A673 (cell line): ENCODE data around the gene SLU7. TPM values are rescaled to one million over a fixed set of nuclear protein-coding genes. Genes with fewer than 3 reads are reported as not detected.

ENCODE experiments used
- BruUV-seq: library from RNA; stranded (reverse); fragments of 400-500 nt; replicated peaks from 2 replicates; lab custom pipeline; 2021; lab: Mats Ljungman, UMichigan
- CTCF ChIA-PET: fragments of 300-600 bp; sonication (Branson Sonifier 250); formaldehyde crosslinking; loops from one replicate; lab custom pipeline; 2022; ENCODE audit warnings: antibody characterized with exemption; lab: Charles Lee
- POLR2A ChIA-PET: fragments of 300-600 bp; sonication (Branson Sonifier 250); formaldehyde crosslinking; loops from one replicate; lab custom pipeline; 2022; ENCODE audit warnings: antibody characterized with exemption; ENCODE audit not compliant: low non-redundant PET; lab: Charles Lee
- DNase-seq: peaks from one replicate; pipeline ENCODE4 v3.0.0-alpha.2; 2015; ENCODE audit warnings: low spot score
- H3K27ac ChIP-seq: fragments of 200-600 bp; sonication (generic); 2 replicates; pipeline ENCODE4 v1.5.1; 2016; ENCODE audit warnings: mixed run types, low read depth, mild to moderate bottlenecking, mixed read lengths, antibody characterized with exemption, low read length; ENCODE audit not compliant: poor library complexity, severe bottlenecking
- H3K27me3 ChIP-seq: fragments of 200-600 bp; sonication (generic); replicated peaks from 2 replicates; pipeline ENCODE4 v1.6.1; 2017; ENCODE audit warnings: mixed run types, low read depth, mild to moderate bottlenecking, mixed read lengths, antibody characterized with exemption, low read length; ENCODE audit not compliant: insufficient read depth, poor library complexity
- H3K36me3 ChIP-seq: fragments of 200-600 bp; sonication (generic); 2 replicates; pipeline ENCODE4 v1.6.1; 2016; ENCODE audit warnings: mixed run types, mild to moderate bottlenecking, mixed read lengths, antibody characterized with exemption, low read length; ENCODE audit not compliant: insufficient read depth, poor library complexity, severe bottlenecking
- H3K4me1 ChIP-seq: fragments of 200-600 bp; sonication (generic); 2 replicates; pipeline ENCODE4 v1.6.1; 2017; ENCODE audit warnings: mixed run types, mild to moderate bottlenecking, mixed read lengths, antibody characterized with exemption, low read length; ENCODE audit not compliant: insufficient read depth, poor library complexity, severe bottlenecking
- H3K4me3 ChIP-seq: fragments of 200-600 bp; sonication (generic); 2 replicates; pipeline ENCODE4 v1.5.1; 2016; ENCODE audit warnings: low read depth, mixed run types, mild to moderate bottlenecking, mixed read lengths, low read length; ENCODE audit not compliant: poor library complexity, severe bottlenecking
- H3K9me3 ChIP-seq: fragments of 200-600 bp; sonication (generic); 2 replicates; pipeline ENCODE4 v1.6.1; 2016; ENCODE audit warnings: mixed run types, low read depth, mild to moderate bottlenecking, mixed read lengths, antibody characterized with exemption, low read length; ENCODE audit not compliant: poor library complexity, severe bottlenecking
- EZH2 ChIP-seq: fragments of 200-600 bp; sonication (generic); IDR thresholded peaks from 2 replicates; pipeline ENCODE4 v1.6.1; 2017; ENCODE audit warnings: borderline replicate concordance, low read depth, mild to moderate bottlenecking, mixed read lengths, antibody characterized with exemption, low read length; ENCODE audit not compliant: poor library complexity, severe bottlenecking
- intact Hi-C: fragments of 100-400 bp; cut with micrococcal nuclease; formaldehyde crosslinking; loops from one replicate; pipeline ENCODE4 v1.10.0; 2022; ENCODE audit not compliant: unreplicated experiment
- total RNA-seq: library from RNA; stranded (reverse); gene quantifications from 2 replicates; pipeline ENCODE4 v1.2.3, GENCODE V29; 2021
- TF ChIP-seq, protein P1 (sequence below): fragments of 300-800, 200-600 bp; sonication (generic); conservative IDR thresholded peaks from 2 replicates; pipeline ENCODE4 v1.5.1; 2017; ENCODE audit warnings: low read depth, mild to moderate bottlenecking, antibody characterized with exemption, low read length, moderate library complexity, mixed read lengths

The SLU7 gene
- total RNA-seq, 1 experiment from 2014 or later, result 37.4 TPM

DNA sequence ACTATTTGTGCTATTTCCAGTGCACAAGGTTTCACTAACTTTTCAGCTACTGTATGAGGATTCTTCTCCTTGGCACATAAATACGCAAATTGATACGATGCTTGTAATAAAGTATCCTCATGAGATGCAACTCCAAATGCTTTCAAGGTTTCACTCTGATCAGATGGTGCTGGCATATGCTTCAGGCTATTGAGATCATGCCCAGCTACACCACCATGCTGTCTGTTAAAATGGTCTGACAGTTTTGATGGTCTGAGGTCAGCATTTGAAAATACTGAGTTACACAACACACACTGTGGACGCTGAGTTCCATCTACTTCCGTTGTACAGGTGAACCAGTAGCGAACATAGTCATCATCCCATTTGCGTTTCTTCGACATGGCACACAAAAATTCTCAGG, 23.8 kb downstream of the SLU7 start:
- POLR2A ChIA-PET, result interaction anchor here (0.8 kb wide), 1 partner anchor 374 kb away, joined by 3 read pairs; no protein-coding TSS in a partner anchor
- Histone ChIP-seq H3K9me3 (no peaks in the 10 kb centered on the region), H3K36me3 (no peaks in the 10 kb centered on the region), H3K4me1 (peaks cover 3% of the 10 kb centered on the region), H3K27ac (no peak overlapping the region), H3K27me3 (no peaks in the 10 kb centered on the region), H3K4me3 (no peak overlapping the region)
- CTCF ChIA-PET, result no interaction called here
- DNase-seq, result no peak
- intact Hi-C loops, result loop anchor here (10.0 kb wide), 1 partner anchor 1110 kb away; no protein-coding TSS in a partner anchor
- BruUV-seq, result no TSS peak
- TF ChIP-seq EZH2, result no peak
- TF ChIP-seq, protein P1, sequence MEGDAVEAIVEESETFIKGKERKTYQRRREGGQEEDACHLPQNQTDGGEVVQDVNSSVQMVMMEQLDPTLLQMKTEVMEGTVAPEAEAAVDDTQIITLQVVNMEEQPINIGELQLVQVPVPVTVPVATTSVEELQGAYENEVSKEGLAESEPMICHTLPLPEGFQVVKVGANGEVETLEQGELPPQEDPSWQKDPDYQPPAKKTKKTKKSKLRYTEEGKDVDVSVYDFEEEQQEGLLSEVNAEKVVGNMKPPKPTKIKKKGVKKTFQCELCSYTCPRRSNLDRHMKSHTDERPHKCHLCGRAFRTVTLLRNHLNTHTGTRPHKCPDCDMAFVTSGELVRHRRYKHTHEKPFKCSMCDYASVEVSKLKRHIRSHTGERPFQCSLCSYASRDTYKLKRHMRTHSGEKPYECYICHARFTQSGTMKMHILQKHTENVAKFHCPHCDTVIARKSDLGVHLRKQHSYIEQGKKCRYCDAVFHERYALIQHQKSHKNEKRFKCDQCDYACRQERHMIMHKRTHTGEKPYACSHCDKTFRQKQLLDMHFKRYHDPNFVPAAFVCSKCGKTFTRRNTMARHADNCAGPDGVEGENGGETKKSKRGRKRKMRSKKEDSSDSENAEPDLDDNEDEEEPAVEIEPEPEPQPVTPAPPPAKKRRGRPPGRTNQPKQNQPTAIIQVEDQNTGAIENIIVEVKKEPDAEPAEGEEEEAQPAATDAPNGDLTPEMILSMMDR, result no peak

DNA sequence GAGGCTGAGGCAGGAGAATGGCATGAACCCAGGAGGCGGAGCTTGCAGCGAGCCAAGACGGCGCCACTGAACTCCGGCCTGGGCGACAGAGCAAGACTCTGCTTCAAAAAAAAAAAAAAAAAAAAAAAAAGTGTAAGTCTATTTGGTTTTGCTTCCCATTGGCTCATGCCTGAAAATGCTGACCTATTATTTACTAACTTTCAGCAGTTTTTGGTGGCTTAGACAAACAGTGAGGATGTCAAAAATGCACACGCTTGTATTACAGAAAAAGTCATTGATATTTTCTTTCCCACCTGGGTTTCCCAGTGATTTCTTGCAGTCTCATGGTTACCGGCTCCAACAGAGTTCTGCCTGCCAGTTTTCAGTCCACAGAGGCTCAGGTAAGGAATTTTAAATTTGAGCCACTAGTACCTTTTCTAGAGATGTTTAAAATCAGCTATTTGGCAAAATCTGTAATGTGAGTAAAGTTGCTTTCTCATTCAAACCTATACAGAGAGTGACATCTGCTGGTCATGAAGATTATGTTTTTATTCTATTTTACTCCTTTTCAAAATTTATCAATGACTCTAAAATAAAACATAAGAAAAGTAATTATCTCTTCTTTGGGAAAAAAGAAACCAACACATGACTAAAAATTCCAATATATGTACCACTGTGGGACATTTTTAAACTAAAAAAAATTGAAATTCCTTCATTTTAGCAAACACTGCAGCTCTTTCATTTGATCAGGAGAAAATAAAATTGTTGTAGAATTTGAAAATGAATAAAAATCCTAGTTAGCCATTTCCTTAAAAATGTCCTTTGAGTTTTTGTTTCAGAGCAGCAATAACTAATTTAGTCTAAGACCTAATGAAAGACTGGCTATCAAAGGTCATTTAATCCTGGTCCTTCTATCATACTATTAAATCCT, 27.8 kb downstream of the SLU7 start:
- Histone ChIP-seq H3K9me3 (peaks cover 12% of the 10 kb centered on the region), H3K4me3 (no peak overlapping the region), H3K4me1 (no peaks in the 10 kb centered on the region), H3K36me3 (no peaks in the 10 kb centered on the region), H3K27me3 (no peaks in the 10 kb centered on the region), H3K27ac (no peak overlapping the region)
- ChIA-PET CTCF (interaction anchor here (0.5 to 1.2 kb wide), 4 partner anchors 13 to 428 kb away, joined by 3 to 11 read pairs (median 6); no protein-coding TSS in a partner anchor), POLR2A (no interaction called here)
- intact Hi-C loops, result loop anchor here (5.0 to 10.0 kb wide), 3 partner anchors 309 to 1106 kb away; no protein-coding TSS in a partner anchor
- BruUV-seq, result no TSS peak
- peak; percentile 32 for DNase-seq
- no peak for TF ChIP-seq EZH2
- TF ChIP-seq, protein P1, result peak; percentile 63

DNA sequence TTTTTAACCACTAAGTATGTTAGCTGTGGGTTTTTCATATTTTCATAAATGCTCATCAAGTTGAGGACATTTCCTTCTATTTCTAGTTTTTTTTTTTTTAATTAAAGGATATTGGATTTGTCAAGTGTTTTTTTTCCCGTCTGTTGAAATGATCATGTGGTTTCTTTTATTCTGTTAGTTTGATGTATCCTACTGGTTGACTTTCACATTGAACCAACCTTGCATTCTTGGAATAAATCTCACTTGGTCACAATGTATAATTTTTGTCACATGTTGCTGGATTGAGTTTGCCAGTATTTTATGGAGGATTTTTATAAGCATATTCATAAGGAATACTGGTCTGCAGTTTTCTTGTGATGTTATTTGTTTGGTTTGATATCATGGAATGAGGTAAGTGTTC, 31.4 kb downstream of the SLU7 start:
- H3K27me3 ChIP-seq, result no peaks in the 10 kb centered on the region
- POLR2A ChIA-PET, result no interaction called here
- H3K36me3 ChIP-seq, result no peaks in the 10 kb centered on the region
- TF ChIP-seq, protein P1, result no peak
- no peak for TF ChIP-seq EZH2
- CTCF ChIA-PET, result no interaction called here
- no peak overlapping the region for H3K4me3 ChIP-seq
- no peak overlapping the region for H3K27ac ChIP-seq
- peaks cover 1% of the 10 kb centered on the region for H3K4me1 ChIP-seq
- DNase-seq, result no peak
- peaks cover 12% of the 10 kb centered on the region for H3K9me3 ChIP-seq
- intact Hi-C loops, result no loop called here
- BruUV-seq, result no TSS peak
